Trophoblast cell (in vitro differentiated cells and primary cell): Measurements from ENCODE around the gene HRH3.

Experiments used
- DNase-seq, 2 donors: peaks; one replicate each; pipeline ENCODE4 v3.0.0-alpha.2; 2016
- H2AFZ ChIP-seq: 2 replicates; pipeline ENCODE4 v1.6.1; 2013; ENCODE audit warnings: low read length, moderate library complexity, mild to moderate bottlenecking; ENCODE audit not compliant: insufficient read depth, poor library complexity
- H2AK5ac ChIP-seq: 2 replicates; pipeline ENCODE4 v1.6.1; 2013; ENCODE audit warnings: mild to moderate bottlenecking, low read length
- H2BK120ac ChIP-seq: 2 replicates; pipeline ENCODE4 v1.6.1; 2013; ENCODE audit warnings: low read length, mild to moderate bottlenecking, moderate library complexity; ENCODE audit not compliant: insufficient read depth, poor library complexity
- H2BK12ac ChIP-seq: 2 replicates; pipeline ENCODE4 v1.6.1; 2013; ENCODE audit warnings: mild to moderate bottlenecking, low read length, moderate library complexity
- H2BK5ac ChIP-seq: 2 replicates; pipeline ENCODE4 v1.6.1; 2013; ENCODE audit warnings: low read length, low read depth, moderate library complexity, mild to moderate bottlenecking; ENCODE audit not compliant: poor library complexity
- H3K14ac ChIP-seq: 2 replicates; pipeline ENCODE4 v1.6.1; 2013; ENCODE audit warnings: mild to moderate bottlenecking, low read length
- H3K18ac ChIP-seq: 2 replicates; pipeline ENCODE4 v1.6.1; 2013; ENCODE audit warnings: mild to moderate bottlenecking, low read length
- H3K23ac ChIP-seq: 2 replicates; pipeline ENCODE4 v1.6.1; 2013; ENCODE audit warnings: low read length
- H3K27ac ChIP-seq: 2 replicates; pipeline ENCODE4 v1.5.1; 2013; ENCODE audit warnings: low read depth, mild to moderate bottlenecking, inconsistent platforms, low read length, moderate library complexity
- H3K27me3 ChIP-seq: 2 replicates; pipeline ENCODE4 v1.6.1; 2013; ENCODE audit warnings: inconsistent platforms, mild to moderate bottlenecking, low read length, moderate library complexity; ENCODE audit not compliant: insufficient read depth
- H3K36me3 ChIP-seq, 2 experiments: 1 replicate in 1 of 2; 2 replicates in 1 of 2; pipeline ENCODE4 v1.6.1; 2013; ENCODE audit warnings: low read length in 2 of 2, mild to moderate bottlenecking in 2 of 2, moderate library complexity in 1 of 2; ENCODE audit not compliant: insufficient read depth in 2 of 2, control insufficient read depth in 1 of 2
- H3K4ac ChIP-seq: 2 replicates; pipeline ENCODE4 v1.6.1; 2013; ENCODE audit warnings: low read depth, mild to moderate bottlenecking, low read length, moderate library complexity
- H3K4me1 ChIP-seq, 2 experiments: 1 replicate in 1 of 2; 2 replicates in 1 of 2; pipeline ENCODE4 v1.6.1; 2013; ENCODE audit warnings: low read length in 2 of 2, mild to moderate bottlenecking in 2 of 2, moderate library complexity in 1 of 2; ENCODE audit not compliant: insufficient read depth in 2 of 2, control insufficient read depth in 1 of 2
- H3K4me2 ChIP-seq: 2 replicates; pipeline ENCODE4 v1.6.1; 2013; ENCODE audit warnings: inconsistent platforms, mild to moderate bottlenecking, low read length, moderate library complexity
- H3K4me3 ChIP-seq: 2 replicates; pipeline ENCODE4 v1.5.1; 2013; ENCODE audit warnings: mild to moderate bottlenecking, low read depth, low read length, inconsistent platforms
- H3K79me1 ChIP-seq: one replicate; pipeline ENCODE4 v1.6.1; 2013; ENCODE audit warnings: low read length
- H3K79me2 ChIP-seq: 2 replicates; pipeline ENCODE4 v1.6.1; 2013; ENCODE audit warnings: low read length, mild to moderate bottlenecking; ENCODE audit not compliant: control insufficient read depth, insufficient read depth, poor library complexity
- H3K9ac ChIP-seq: 2 replicates; pipeline ENCODE4 v1.6.1; 2013; ENCODE audit warnings: mild to moderate bottlenecking, low read length
- H3K9me3 ChIP-seq: 2 replicates; pipeline ENCODE4 v1.6.1; 2013; ENCODE audit warnings: low read depth, mild to moderate bottlenecking, control low read depth, inconsistent platforms, low read length; ENCODE audit not compliant: insufficient read depth
- H4K12ac ChIP-seq: 2 replicates; pipeline ENCODE4 v1.6.1; 2013; ENCODE audit warnings: low read depth, mild to moderate bottlenecking, low read length, moderate library complexity
- H4K8ac ChIP-seq: 2 replicates; pipeline ENCODE4 v1.6.1; 2013; ENCODE audit warnings: low read depth, mild to moderate bottlenecking, low read length, moderate library complexity
- H4K91ac ChIP-seq: one replicate; pipeline ENCODE4 v1.6.1; 2013; ENCODE audit warnings: low read depth, mild to moderate bottlenecking, low read length, moderate library complexity
- WGBS: extraction: QIAGEN DNeasy Blood & Tissue Kit; methylation state at CpG from one replicate; pipeline ENCODE4 v1.1.7; 2013; ENCODE audit warnings: missing lambda C conversion rate; ENCODE audit not compliant: insufficient read length, insufficient coverage; ENCODE audit errors: extremely low coverage; 5-methylcytosine and 5-hydroxymethylcytosine counted together

Gene HRH3

DNA sequence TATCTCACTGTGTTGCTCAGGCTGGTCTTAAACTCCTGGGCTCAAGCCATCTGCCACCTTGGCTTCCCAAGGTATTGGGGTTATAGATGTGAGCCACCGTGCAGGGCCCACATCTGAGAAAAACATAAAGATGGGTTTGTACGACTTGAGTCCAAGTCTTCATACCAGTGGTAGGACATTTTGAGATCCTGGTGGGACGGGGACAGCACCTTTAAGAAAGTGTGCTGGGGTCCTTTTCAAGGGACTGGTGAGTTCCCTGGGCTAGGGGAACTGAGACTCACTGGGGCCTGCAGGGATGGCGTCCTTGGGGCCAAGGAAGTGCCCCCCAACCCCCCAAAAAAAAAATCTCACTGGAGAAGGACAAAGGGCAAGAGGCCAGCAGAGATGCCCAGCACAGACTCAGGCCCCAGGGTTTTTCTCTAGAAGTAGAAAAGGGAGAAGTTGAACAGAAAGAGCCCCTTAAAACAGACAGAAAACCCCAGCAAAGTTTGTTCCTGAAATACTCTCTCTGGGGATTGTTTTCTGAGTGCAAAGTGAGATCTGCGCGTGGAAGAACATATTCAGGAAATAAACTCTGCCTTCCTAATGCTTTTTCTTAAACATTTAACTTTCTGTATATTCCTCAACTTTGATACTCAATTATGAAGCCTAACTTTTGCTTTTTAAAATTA is 28.9 kb upstream of the HRH3 start:
- no peak overlapping the region for H2AK5ac ChIP-seq
- no peaks in the 10 kb centered on the region for H3K79me1 ChIP-seq
- H3K79me2 ChIP-seq, result peaks cover 2% of the 10 kb centered on the region
- no peak overlapping the region for H4K91ac ChIP-seq
- H3K4me2 ChIP-seq, result no peak overlapping the region
- H3K14ac ChIP-seq, result no peak overlapping the region
- no peaks in the 10 kb centered on the region for H3K27me3 ChIP-seq
- H3K27ac ChIP-seq, result no peak overlapping the region
- no peak overlapping the region for H3K23ac ChIP-seq
- no peak overlapping the region for H3K18ac ChIP-seq
- no peaks in the 10 kb centered on the region for H3K9me3 ChIP-seq
- no peaks in the 10 kb centered on the region for H3K4me1 ChIP-seq
- H3K36me3 ChIP-seq, result peaks cover 14 to 15% of the 10 kb centered on the region in 2 experiments
- no peak overlapping the region for H4K8ac ChIP-seq
- DNase-seq, result no peak
- H2BK120ac ChIP-seq, result no peak overlapping the region
- no CpG with 5 or more reads among the region's 6 CpGs for WGBS
- H2BK5ac ChIP-seq, result no peak overlapping the region
- no peak overlapping the region for H3K9ac ChIP-seq
- H3K4me3 ChIP-seq, result no peak overlapping the region
- no peak overlapping the region for H2AFZ ChIP-seq
- H2BK12ac ChIP-seq, result no peak overlapping the region
- no peak overlapping the region for H4K12ac ChIP-seq
- H3K4ac ChIP-seq, result peak overlapping the region; percentile 24

- Histone ChIP-seq H3K4ac (peak overlapping the region; percentile 13), H3K14ac (no peak overlapping the region), H3K9me3 (no peaks in the 10 kb centered on the region), H2AK5ac (no peak overlapping the region), H3K79me1 (no peaks in the 10 kb centered on the region), H3K23ac (no peak overlapping the region), H3K4me3 (no peak overlapping the region), H4K12ac (no peak overlapping the region), H3K18ac (no peak overlapping the region), H3K36me3 (peaks cover 21 to 23% of the 10 kb centered on the region in 2 experiments), H2BK5ac (no peak overlapping the region), H4K8ac (no peak overlapping the region), H2BK120ac (no peak overlapping the region), H3K79me2 (peaks cover 5% of the 10 kb centered on the region), H3K4me1 (no peaks in the 10 kb centered on the region), H2AFZ (no peak overlapping the region), H3K4me2 (no peak overlapping the region), H3K27me3 (no peaks in the 10 kb centered on the region), H3K9ac (no peak overlapping the region), H4K91ac (no peak overlapping the region), H2BK12ac (no peak overlapping the region), H3K27ac (no peak overlapping the region)
- no peak for DNase-seq
- WGBS, result no CpG with 5 or more reads among the region's 22 CpGs
These were observed 27.0 kb upstream of the HRH3 start for GRCh38 chr20:62246872-62247652.

DNA sequence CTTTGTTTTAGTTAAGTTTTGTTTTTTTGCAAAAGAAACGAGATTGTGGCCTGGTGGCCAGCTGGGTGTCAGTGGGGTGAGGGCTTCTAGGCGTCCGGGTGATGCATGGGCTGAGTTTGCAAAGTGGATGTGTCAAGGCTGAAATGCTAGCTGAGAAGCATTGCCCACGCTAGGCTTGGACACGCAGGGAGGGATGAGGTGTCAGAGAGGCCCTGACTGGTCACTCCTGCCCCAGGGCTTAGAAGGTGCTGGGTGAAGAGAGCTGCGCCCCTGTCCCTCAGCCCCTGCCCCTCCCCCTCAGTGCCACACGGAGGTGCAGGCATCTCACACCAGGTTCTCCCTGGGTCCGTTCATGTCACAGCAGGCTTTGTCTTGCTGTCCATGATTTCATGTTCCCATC is 26.4 kb upstream of the HRH3 start:
- Histone ChIP-seq H3K27me3 (no peaks in the 10 kb centered on the region), H3K4ac (no peak overlapping the region), H3K36me3 (peaks cover 23 to 24% of the 10 kb centered on the region in 2 experiments), H2BK120ac (no peak overlapping the region), H3K79me2 (peaks cover 5% of the 10 kb centered on the region), H2AFZ (no peak overlapping the region), H3K79me1 (no peaks in the 10 kb centered on the region), H2BK12ac (no peak overlapping the region), H2BK5ac (no peak overlapping the region), H3K4me2 (no peak overlapping the region), H3K14ac (no peak overlapping the region), H3K9me3 (no peaks in the 10 kb centered on the region), H3K4me3 (no peak overlapping the region), H3K4me1 (no peaks in the 10 kb centered on the region), H4K8ac (no peak overlapping the region), H3K27ac (no peak overlapping the region), H2AK5ac (no peak overlapping the region), H4K12ac (no peak overlapping the region), H3K23ac (no peak overlapping the region), H4K91ac (no peak overlapping the region), H3K9ac (no peak overlapping the region), H3K18ac (no peak overlapping the region)
- DNase-seq, result no peak
- no CpG with 5 or more reads among the region's 8 CpGs for WGBS

- Histone ChIP-seq H4K8ac (no peak overlapping the region), H2AFZ (no peak overlapping the region), H2AK5ac (no peak overlapping the region), H2BK12ac (no peak overlapping the region), H3K14ac (no peak overlapping the region), H3K27ac (no peak overlapping the region), H3K79me2 (peaks cover 5% of the 10 kb centered on the region), H3K18ac (peak overlapping the region; percentile 17), H3K9me3 (no peaks in the 10 kb centered on the region), H3K23ac (no peak overlapping the region), H4K91ac (no peak overlapping the region), H3K36me3 (peaks cover 25 to 26% of the 10 kb centered on the region in 2 experiments), H3K9ac (no peak overlapping the region), H3K27me3 (no peaks in the 10 kb centered on the region), H3K4me2 (no peak overlapping the region), H2BK120ac (no peak overlapping the region), H3K4me1 (no peaks in the 10 kb centered on the region), H3K4ac (peak overlapping the region; percentile 56), H3K79me1 (no peaks in the 10 kb centered on the region), H3K4me3 (no peak overlapping the region), H4K12ac (peak overlapping the region; percentile 7), H2BK5ac (no peak overlapping the region)
- DNase-seq, result no peak
- no CpG with 5 or more reads among the region's 19 CpGs for WGBS
These were observed 25.8 kb upstream of the HRH3 start for GRCh38 chr20:62245911-62246280.
